Mucosa of descending colon (tissue), 3 donors: ENCODE results near the gene AKAP12. TPM values are rescaled to one million over a fixed set of nuclear protein-coding genes. Genes with fewer than 3 reads are reported as not detected.

Experiments
- ATAC-seq: fragments of 200-7000 bp; cut with Tn5 transposase; one replicate; pipeline ENCODE4 v1.9.1; 2020; ENCODE audit warnings: mild to moderate bottlenecking, moderate library complexity
- DNase-seq, 3 donors: peaks; one replicate each; pipeline ENCODE4 v3.0.0-alpha.2; 2020
- H3K36me3 ChIP-seq: fragments of 200-600 bp; one replicate; pipeline ENCODE4 v1.8.0; 2021; ENCODE audit warnings: low read depth, mild to moderate bottlenecking
- H3K4me1 ChIP-seq: fragments of 200-600 bp; one replicate; pipeline ENCODE4 v1.8.0; 2021; ENCODE audit warnings: low read depth, mild to moderate bottlenecking
- H3K4me3 ChIP-seq: fragments of 200-600 bp; one replicate; pipeline ENCODE4 v1.8.0; 2021; ENCODE audit warnings: mild to moderate bottlenecking
- H3K9me3 ChIP-seq: fragments of 200-600 bp; one replicate; pipeline ENCODE4 v1.8.0; 2021; ENCODE audit warnings: mild to moderate bottlenecking
- intact Hi-C, 2 donors: fragments of 100-400 bp; cut with DNase I in 1 of 2; cut with micrococcal nuclease in 1 of 2; formaldehyde crosslinking; loops; one replicate each; pipeline versions ENCODE4 v1.11.0 to v1.11.1; 2022; cut with DNase I, micrococcal nuclease
- total RNA-seq, 3 donors: library from RNA; stranded (reverse); fragmentation: NEBNext Ultra II Directional in 2 of 3; extraction: Animal tissue kit (Norgen Biotek cat#: 25700) in 2 of 3; gene quantifications; one replicate each; pipeline versions ENCODE4 v1.2.1 to v1.2.4, GENCODE V29; 2021 to 2023
- TF ChIP-seq, protein P1 (sequence below): fragments of 200-600 bp; IDR thresholded peaks from one replicate; pipeline ENCODE4 v1.8.0; 2022; ENCODE audit warnings: antibody characterized with exemption, mild to moderate bottlenecking
- donor health status: DM: no; HTN: no; CAD: no; lungs with moderate emphysema.
- donor health status: DM: no; HTN: no; CAD: no.
- donor health status: DM: no; HTN: yes; CAD: no.

AKAP12 gene
- total RNA-seq, 3 donors from 2014 or later, result 6.3 to 192 (median 15.3) TPM

DNA sequence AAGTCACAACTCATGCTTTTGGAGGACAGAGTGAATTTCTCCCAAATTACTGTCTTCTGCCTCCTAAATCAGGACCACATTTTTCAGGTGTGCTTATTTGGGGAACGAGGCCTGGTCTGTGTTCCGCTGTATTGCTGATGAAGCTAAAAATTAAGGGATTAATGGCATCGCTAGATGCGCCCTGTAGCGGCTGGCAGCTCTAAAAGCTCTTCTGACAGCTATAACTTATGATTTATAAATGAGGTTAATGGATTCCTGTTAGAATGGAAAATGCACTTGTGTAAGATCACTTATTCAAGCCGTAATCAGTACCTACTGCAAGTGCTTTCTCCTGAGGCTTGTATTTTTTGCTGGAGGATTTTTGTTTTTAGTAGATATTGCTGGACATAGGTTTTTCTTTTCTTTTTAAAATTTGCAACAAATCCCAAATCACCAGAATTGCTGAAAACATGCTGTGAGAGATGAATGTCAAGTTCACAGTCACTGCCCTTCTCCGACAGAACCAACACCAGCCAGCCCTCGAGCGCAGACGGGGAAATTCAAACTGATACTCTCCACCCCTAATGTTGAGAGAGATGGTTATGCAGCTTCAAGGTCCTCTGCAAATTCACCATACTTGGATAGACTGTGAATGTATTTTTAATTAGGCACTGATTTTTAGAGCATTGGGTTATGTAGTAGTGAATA is 49.1 kb downstream of the AKAP12 start:
- H3K4me3 ChIP-seq, result no peak overlapping the region
- no peaks in the 10 kb centered on the region for H3K36me3 ChIP-seq
- no peaks in the 10 kb centered on the region for H3K4me1 ChIP-seq
- no peaks in the 10 kb centered on the region for H3K9me3 ChIP-seq
- TF ChIP-seq, protein P1, sequence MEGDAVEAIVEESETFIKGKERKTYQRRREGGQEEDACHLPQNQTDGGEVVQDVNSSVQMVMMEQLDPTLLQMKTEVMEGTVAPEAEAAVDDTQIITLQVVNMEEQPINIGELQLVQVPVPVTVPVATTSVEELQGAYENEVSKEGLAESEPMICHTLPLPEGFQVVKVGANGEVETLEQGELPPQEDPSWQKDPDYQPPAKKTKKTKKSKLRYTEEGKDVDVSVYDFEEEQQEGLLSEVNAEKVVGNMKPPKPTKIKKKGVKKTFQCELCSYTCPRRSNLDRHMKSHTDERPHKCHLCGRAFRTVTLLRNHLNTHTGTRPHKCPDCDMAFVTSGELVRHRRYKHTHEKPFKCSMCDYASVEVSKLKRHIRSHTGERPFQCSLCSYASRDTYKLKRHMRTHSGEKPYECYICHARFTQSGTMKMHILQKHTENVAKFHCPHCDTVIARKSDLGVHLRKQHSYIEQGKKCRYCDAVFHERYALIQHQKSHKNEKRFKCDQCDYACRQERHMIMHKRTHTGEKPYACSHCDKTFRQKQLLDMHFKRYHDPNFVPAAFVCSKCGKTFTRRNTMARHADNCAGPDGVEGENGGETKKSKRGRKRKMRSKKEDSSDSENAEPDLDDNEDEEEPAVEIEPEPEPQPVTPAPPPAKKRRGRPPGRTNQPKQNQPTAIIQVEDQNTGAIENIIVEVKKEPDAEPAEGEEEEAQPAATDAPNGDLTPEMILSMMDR, result no peak
- DNase-seq (no peak), ATAC-seq (no peak)
- intact Hi-C loops, result no loop called here

GRCh38 chr6:151289399-151290007 is 49.7 kb downstream of the AKAP12 start:
- intact Hi-C loops, result no loop called here
- no peak for ATAC-seq
- Histone ChIP-seq H3K9me3 (no peaks in the 10 kb centered on the region), H3K4me3 (no peak overlapping the region), H3K36me3 (no peaks in the 10 kb centered on the region), H3K4me1 (no peaks in the 10 kb centered on the region)
- no peak for DNase-seq
- TF ChIP-seq, protein P1, result no peak

GRCh38 chr6:151290877-151291721 is 51.3 kb downstream of the AKAP12 start:
- intact Hi-C loops, result no loop called here
- Histone ChIP-seq H3K9me3 (no peaks in the 10 kb centered on the region), H3K4me3 (no peak overlapping the region), H3K36me3 (no peaks in the 10 kb centered on the region), H3K4me1 (no peaks in the 10 kb centered on the region)
- DNase-seq, result peak in 1 of 3 donors; percentile 24
- TF ChIP-seq, protein P1, result no peak
- peak; percentile 58 for ATAC-seq

- Histone ChIP-seq H3K36me3 (no peaks in the 10 kb centered on the region), H3K4me3 (no peak overlapping the region), H3K4me1 (no peaks in the 10 kb centered on the region), H3K9me3 (no peaks in the 10 kb centered on the region)
- DNase-seq (no peak), ATAC-seq (peak; percentile 13)
- TF ChIP-seq, protein P1, result no peak
- intact Hi-C loops, result no loop called here
These were observed 51.9 kb downstream of the AKAP12 start for GRCh38 chr6:151291722-151292059.

DNA sequence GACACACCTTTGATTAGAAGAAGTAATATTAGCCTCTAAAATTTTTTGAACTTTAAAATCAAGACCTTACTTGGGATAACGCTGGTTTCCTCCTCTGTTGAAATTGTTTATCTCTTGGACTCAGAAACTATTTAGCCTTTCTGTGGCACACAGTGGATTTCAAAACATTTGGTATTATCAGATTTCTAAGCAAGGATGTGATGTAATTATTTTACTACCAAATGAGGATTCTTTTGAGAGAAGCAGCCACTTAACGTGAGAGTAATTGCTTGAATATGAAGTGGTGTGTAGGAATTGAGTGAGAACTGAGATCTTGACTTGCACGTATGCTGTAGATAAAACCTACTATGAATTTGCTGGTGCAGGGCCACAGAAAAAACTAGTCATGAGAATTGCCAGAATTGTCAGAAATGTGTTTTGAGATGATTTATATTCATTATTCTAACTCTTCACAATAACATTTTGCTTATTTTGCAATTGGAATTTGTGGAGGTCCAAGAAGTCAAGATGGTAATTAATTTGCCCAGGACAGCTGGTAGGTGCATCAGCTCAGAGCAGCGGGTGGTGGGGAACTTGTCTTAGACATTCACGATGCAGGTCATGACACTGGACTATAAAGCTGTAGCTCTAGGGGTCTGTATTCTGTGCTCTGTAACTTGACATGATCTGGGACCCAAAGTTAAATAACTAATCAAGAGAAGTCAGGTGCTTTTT is 53.4 kb downstream of the AKAP12 start:
- H3K9me3 ChIP-seq, result no peaks in the 10 kb centered on the region
- no peak for DNase-seq
- H3K4me1 ChIP-seq, result no peaks in the 10 kb centered on the region
- TF ChIP-seq, protein P1, result no peak
- H3K4me3 ChIP-seq, result no peak overlapping the region
- intact Hi-C loops, result no loop called here
- no peaks in the 10 kb centered on the region for H3K36me3 ChIP-seq
- no peak for ATAC-seq
